Activated T-helper 1 cell treated with anti-CD3 and anti-CD28 coated beads, Interleukin-12 subunit alpha, Interleukin-12 subunit beta, Interleukin-2, Interleukin-4 antibody, amounts not matched to agents 30 ng/mL and 10 ng/mL and 1 ng/mL, durations not matched to agents 14 hours and 24 hours and 36 hours (primary cell): ENCODE data around the gene MIDN. TPM values are rescaled to one million over a fixed set of nuclear protein-coding genes. Genes with fewer than 3 reads are reported as not detected.

Experiments used
- DNase-seq: peaks from one replicate; pipeline ENCODE4 v3.0.0; 2021; ENCODE audit warnings: low spot score
- H3K27ac Mint-ChIP-seq: one replicate; pipeline ENCODE4 v1.8.0; 2021; ENCODE audit warnings: mild to moderate bottlenecking, mixed read lengths
- H3K27me3 Mint-ChIP-seq: one replicate; pipeline ENCODE4 v1.8.0; 2022; ENCODE audit warnings: mild to moderate bottlenecking, moderate library complexity, mixed read lengths; ENCODE audit not compliant: insufficient read depth
- H3K36me3 Mint-ChIP-seq: one replicate; pipeline ENCODE4 v1.8.0; 2021; ENCODE audit warnings: low read depth, mixed read lengths
- H3K4me1 Mint-ChIP-seq: one replicate; pipeline ENCODE4 v1.8.0; 2021; ENCODE audit warnings: low read depth, mixed read lengths
- H3K4me3 Mint-ChIP-seq: one replicate; pipeline ENCODE4 v1.8.0; 2021; ENCODE audit warnings: mild to moderate bottlenecking, moderate library complexity, mixed read lengths
- H3K9me3 Mint-ChIP-seq: one replicate; pipeline ENCODE4 v1.8.0; 2021; ENCODE audit warnings: mixed read lengths
- intact Hi-C: fragments of 100-400 bp; cut with micrococcal nuclease; formaldehyde crosslinking; loops from one replicate; pipeline ENCODE4 v1.15.1; 2024
- total RNA-seq: library from RNA; stranded (reverse); gene quantifications from 2 replicates; pipeline ENCODE4 v1.2.3, GENCODE V29; 2022

The MIDN gene
- total RNA-seq, 1 donor from 2014 or later, result 87.6 TPM

DNA sequence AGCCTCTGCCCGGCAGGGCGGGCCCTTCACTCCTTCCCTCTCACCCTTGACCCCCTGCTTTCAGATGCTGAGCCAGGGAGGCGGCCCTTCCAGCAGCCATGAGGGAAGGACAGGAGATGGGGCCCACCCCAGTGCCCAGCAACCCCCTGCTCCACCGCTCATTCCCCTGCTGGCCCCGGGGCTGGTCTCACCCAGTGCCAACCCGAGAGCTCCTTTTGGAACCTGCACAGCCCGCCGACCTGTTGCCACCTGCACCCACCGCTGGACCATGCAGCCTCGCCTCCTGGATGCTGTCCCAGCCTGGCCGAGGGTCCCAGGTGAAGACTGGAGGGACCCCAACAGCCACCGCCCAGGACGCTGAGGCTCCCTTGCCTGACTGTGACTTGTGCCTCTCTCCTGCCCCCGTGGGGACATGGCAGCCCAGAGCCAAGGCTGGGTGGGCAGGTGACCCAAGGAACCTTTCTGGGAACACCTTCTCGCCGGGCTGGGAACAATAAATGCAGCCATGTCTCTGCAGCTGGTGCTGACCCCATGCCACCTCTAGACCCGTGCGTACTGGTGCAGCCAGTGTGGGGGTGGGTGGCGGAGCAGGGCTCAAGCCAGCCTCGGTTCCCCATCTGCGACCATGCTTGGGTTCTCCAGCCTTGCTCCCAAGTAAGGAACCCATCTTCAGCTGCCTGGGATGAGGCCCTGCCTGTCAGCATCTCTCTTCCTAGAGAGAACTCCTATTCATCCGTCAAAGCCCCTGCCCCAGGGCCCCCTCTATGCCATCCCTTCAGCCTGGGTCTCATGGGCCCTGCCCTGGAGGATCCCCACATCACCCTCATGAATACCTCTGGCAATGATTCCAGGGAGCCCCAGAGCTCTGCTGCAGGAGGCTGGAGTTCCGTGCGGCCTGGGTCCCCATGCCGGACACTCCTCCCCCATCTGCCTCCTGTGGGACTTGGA is 30.6 kb downstream of the MIDN start:
- Mint-ChIP-seq H3K36me3 (peaks cover 24% of the 10 kb centered on the region), H3K27me3 (peaks cover 1% of the 10 kb centered on the region), H3K4me3 (peak overlapping the region; percentile 75), H3K4me1 (peaks cover 6% of the 10 kb centered on the region), H3K27ac (no peak overlapping the region), H3K9me3 (no peaks in the 10 kb centered on the region)
- DNase-seq, result no peak
- intact Hi-C loops, result loop anchor here (1.0 to 5.0 kb wide), 4 partner anchors 93 to 373 kb away; partner anchors contain the start of genes ADAMTSL5, MBD3 and TCF3

DNA sequence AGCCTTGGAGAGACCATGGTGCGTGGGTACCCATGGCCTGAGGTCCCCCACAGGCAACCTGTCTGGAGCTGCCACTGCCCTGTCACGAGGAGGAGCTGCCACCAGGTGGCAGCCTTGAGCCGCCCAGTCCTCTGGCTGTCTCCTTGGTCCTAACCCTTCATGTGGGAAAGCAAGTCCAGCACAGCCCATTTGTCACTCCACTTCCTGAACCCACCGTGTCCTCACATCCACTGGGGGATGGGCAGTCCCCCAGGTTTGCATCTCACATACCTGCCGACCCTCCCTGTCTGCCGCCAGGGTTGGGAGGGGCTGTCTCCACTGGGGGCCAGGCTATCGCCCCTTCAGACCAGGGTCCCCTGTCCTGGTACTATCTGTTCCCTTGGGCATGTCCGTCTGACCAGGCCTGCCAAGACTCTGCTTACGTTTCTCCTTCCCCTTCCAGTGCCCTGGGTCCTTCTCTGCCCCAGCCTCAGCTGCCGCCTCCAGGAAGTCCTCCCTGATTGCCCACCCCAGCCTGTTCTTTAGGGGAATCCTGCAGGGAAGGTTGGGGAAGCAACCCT is 31.5 kb downstream of the MIDN start:
- DNase-seq, result peak; percentile 71
- peaks cover 10% of the 10 kb centered on the region for H3K27me3 Mint-ChIP-seq
- intact Hi-C loops, result loop anchor here (1.0 to 5.0 kb wide), 4 partner anchors 92 to 372 kb away; partner anchors contain the start of genes ADAMTSL5, MBD3 and TCF3
- H3K4me1 Mint-ChIP-seq, result peaks cover 6% of the 10 kb centered on the region
- peak overlapping the region; percentile 75 for H3K4me3 Mint-ChIP-seq
- H3K27ac Mint-ChIP-seq, result peak overlapping the region; percentile 79
- H3K9me3 Mint-ChIP-seq, result no peaks in the 10 kb centered on the region
- H3K36me3 Mint-ChIP-seq, result peaks cover 20% of the 10 kb centered on the region

DNA sequence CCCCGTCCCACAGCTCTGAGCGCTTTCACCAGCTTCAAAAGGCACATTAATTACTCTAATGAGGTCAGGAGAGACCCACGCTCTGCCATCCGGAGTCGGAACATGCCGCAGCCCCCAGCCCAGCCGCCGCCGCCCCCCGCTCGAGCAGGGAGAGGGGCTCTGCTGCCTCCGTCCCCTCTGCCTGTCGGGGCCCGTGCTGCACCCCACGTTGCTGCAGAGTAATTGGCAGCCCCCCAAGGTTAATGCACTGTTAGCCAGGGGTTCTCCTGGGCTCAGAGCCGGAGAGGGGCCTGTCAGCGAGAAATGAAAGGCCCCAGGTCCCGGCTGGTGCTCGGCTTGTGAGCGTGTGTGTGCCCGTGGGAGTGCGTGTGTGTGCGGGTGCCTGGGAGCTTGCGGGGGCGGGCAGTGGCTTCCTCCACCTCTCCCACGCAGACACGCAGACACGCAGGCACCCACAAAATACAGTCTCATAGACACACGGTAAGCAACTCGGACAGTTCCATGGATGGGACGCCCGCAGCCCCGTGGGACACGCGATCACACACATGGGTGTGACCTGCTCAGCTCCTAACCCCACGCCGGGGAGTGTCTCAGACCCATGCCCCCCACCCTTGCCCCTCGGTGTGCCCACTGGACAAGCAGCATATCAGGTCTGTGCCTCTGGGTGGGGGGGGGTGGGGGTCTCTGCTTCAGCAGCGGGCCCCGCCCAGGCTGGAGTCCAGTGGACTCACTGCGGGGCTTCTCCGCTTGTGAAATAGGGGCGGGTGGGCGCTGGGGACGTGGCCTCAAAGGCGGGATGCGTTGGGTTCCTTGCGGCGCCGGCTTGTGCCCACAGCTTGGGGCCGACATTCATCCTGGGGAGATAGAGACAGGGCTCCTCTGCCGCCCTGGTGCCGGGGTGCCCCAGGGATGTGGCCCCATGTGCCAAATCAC is 32.5 kb downstream of the MIDN start:
- H3K4me1 Mint-ChIP-seq, result peaks cover 6% of the 10 kb centered on the region
- H3K36me3 Mint-ChIP-seq, result peaks cover 20% of the 10 kb centered on the region
- DNase-seq, result no peak
- H3K27ac Mint-ChIP-seq, result peak overlapping the region; percentile 48
- peaks cover 12% of the 10 kb centered on the region for H3K27me3 Mint-ChIP-seq
- intact Hi-C loops, result no loop called here
- H3K9me3 Mint-ChIP-seq, result no peaks in the 10 kb centered on the region
- H3K4me3 Mint-ChIP-seq, result no peak overlapping the region

DNA sequence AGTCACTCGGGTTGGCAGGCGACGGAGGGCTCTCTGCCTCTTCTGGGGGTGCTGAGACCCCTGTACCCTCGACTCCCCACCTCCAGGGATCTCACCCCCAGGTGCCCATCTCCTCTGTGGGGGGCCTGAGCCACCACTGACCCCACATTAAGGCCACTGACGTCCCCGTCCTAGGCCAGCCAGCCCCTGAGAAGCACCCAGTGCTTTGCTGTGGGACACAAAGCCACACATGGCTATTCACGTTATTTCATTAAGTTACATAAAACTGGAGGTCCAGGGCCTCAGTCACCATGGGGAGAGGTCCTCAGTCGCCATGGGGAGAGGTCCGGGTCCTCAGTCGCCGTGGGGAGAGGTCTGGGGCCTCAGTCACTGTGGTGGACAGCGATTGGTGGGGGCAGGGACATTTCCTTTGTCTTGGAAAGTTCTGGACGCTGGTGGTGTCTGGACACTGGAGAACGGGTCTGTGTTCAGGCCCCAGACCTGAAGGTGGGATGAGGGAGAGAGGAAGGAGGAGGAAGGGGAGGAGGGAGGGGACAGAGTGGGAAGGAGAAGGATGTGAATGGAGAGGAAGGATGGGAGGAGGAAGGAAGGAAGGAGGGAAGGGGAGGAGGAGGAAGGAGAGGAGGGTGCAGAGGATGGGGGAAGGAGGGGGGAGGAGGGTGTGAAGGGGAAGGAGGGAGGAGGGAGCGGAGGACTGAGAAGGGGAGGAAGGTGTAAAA is 33.3 kb downstream of the MIDN start:
- Mint-ChIP-seq H3K9me3 (no peaks in the 10 kb centered on the region), H3K27me3 (peaks cover 15% of the 10 kb centered on the region), H3K36me3 (peaks cover 17% of the 10 kb centered on the region), H3K4me1 (peaks cover 3% of the 10 kb centered on the region), H3K27ac (peak overlapping the region; percentile 18), H3K4me3 (no peak overlapping the region)
- intact Hi-C loops, result no loop called here
- DNase-seq, result no peak

DNA sequence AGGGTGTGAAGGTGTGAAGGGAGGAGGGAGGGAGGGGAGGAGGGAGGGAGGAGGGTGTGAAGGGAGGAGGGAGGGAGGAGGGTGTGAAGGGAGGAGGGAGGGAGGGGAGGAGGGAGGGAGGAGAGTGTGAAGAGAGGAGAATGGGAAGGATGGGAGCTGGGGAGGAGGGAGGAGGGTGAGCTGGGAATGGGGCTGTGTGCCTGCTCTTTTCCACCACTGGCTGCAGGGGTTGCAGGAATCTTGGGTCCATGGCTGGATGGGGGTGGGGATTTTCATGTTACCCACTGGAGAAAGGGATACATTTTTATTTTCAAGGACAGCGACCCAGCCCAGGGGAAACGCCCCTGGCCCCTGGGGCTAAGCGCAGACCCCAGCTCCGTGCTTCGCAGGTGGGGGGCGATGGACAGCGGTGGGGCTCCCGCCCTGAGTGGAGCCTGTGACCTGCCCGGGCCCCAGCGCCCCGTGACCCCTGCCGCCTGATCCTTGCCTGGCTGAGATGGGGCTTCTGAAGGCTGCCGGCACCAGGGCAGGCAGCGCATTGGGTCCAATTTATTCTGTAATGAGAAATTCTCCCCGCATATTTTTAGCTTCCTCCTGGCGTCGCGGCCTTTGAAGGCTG is 34.3 kb downstream of the MIDN start:
- no peaks in the 10 kb centered on the region for H3K9me3 Mint-ChIP-seq
- no peaks in the 10 kb centered on the region for H3K4me1 Mint-ChIP-seq
- no peak for DNase-seq
- H3K4me3 Mint-ChIP-seq, result no peak overlapping the region
- intact Hi-C loops, result no loop called here
- H3K27me3 Mint-ChIP-seq, result peaks cover 16% of the 10 kb centered on the region
- H3K36me3 Mint-ChIP-seq, result peaks cover 13% of the 10 kb centered on the region
- no peak overlapping the region for H3K27ac Mint-ChIP-seq

DNA sequence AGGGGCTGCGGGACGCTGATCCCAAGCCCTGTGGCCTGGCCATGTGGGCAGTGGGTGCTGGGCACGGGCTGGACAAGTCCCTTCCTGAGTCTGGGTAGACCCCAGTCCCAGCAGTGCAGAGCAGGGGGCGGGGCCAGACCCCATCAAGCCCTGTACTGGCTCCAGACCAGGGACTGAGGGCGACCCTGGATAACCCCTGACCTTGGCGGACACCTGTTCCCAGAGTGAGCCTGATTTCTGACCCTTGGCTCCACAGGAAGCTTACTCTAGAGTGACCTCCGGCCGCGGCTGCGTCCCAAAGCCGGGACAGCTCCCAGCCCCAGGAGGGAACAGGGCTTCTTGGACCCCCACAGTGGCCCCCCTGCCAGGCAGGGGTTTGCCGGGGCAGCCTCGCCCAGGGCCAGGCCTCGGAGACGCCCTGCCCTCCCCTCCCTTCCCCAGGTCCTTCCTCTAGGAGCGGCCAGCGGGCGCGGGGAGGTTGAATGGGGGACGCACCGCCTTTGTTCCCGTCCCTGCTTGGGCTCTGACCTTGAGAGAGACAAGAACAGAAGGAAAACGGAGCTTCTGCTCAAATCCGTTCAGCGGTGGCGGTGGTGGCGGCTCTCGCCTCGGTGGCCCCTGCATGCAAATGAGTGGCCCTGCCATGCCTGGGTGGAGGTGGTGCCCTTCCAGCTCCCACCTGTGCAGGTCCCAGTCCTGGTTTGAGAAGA is 35.0 kb downstream of the MIDN start:
- Mint-ChIP-seq H3K27ac (no peak overlapping the region), H3K36me3 (peaks cover 9% of the 10 kb centered on the region), H3K27me3 (peaks cover 16% of the 10 kb centered on the region), H3K4me3 (no peak overlapping the region), H3K4me1 (no peaks in the 10 kb centered on the region), H3K9me3 (no peaks in the 10 kb centered on the region)
- intact Hi-C loops, result no loop called here
- no peak for DNase-seq

DNA sequence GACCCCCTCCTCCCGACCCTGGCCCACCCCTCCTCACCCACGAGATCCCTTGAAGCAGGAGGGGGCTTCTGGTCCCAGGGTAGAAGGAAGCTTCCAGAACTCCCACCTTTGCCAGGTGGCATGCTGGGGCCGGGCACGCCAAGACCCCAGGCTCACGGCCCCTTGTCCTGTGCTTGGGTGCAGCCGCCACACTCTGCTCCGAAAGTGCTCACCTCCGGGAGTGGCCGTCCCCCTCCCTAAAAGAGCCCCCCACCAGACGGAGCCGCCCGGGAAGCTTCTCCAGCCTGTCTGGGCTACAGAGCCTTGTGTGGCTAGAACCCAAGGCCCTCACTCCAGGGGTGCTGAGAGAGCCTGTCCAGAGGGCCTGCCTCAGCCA is 35.5 kb downstream of the MIDN start:
- no peak for DNase-seq
- Mint-ChIP-seq H3K4me1 (no peaks in the 10 kb centered on the region), H3K36me3 (peaks cover 9% of the 10 kb centered on the region), H3K4me3 (no peak overlapping the region), H3K9me3 (no peaks in the 10 kb centered on the region), H3K27ac (no peak overlapping the region), H3K27me3 (peaks cover 17% of the 10 kb centered on the region)
- intact Hi-C loops, result no loop called here

DNA sequence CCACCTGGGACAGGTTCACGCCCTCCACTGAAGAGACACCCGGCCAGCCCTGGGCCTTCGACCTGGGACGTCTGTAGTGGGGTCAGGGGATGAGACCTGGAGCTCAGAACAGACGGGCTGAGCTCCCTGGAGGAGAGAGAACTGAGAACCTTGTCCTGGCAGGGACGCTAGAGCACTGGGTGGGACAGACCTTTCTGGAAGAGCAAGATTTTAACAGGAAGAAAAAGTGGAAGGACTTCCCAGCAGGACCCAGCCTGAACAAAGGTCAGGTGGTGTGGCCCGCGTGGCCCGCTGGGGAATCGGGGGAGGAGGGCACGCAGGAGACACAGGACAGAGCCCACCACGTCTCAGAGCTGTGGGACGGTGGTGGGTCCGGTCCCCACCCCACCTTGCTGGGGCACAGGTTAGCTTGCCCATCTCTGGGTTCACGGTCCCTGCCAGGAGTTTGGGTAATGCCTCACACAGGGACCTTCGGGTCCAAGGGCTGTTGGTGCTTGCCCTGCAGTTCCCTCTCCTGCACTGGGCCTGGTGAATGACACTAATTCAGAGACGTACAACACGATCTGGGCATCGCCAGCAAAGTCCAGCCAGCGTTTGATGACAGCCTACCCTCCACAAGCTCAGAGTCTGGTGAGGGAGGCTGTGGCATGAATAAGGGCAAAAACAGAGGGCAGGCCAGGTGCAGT is 36.1 kb downstream of the MIDN start:
- Mint-ChIP-seq H3K4me1 (no peaks in the 10 kb centered on the region), H3K36me3 (peaks cover 9% of the 10 kb centered on the region), H3K9me3 (no peaks in the 10 kb centered on the region), H3K27me3 (peaks cover 17% of the 10 kb centered on the region), H3K27ac (no peak overlapping the region), H3K4me3 (peak overlapping the region; percentile 44)
- intact Hi-C loops, result no loop called here
- no peak for DNase-seq

DNA sequence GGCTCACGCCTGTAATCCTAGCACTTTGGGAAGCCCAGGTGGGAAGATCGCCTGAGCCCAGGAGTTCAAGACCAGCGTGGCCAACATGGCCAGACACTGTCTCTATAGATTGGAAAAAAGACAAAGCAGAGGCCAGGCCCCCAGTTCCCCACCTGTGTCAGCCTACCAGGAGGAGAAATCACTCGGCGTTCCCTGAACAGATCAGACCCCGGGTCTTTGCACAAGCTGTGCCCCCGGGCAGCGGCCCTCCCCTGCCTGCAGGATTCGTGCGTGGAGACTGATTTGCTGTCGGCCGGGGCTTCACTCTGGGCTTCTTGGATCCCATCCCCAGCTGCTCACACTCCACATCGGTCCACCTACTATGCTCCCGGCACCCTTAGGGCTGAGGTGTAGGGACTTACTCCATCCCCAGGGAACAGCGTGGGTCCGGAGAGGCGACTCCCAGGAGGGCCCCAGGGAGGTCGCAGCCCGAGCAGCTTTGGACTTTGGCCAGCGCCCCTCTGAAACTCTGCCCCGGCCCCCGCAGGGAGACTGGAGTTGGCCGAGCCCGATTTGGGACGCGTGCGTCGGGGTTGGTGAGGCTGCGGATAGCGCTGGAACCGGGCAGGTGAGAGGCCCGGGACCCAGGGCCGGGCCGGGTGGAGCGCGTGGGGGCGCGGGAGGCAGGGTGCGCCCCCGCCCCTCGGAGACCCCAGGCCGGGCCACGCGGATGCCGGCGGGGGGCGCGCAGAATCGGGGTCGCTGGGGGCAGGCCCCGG is 36.8 kb downstream of the MIDN start:
- peaks cover 17% of the 10 kb centered on the region for H3K27me3 Mint-ChIP-seq
- no peaks in the 10 kb centered on the region for H3K9me3 Mint-ChIP-seq
- no peak for DNase-seq
- H3K27ac Mint-ChIP-seq, result no peak overlapping the region
- no peaks in the 10 kb centered on the region for H3K4me1 Mint-ChIP-seq
- intact Hi-C loops, result no loop called here
- H3K4me3 Mint-ChIP-seq, result peak overlapping the region; percentile 44
- H3K36me3 Mint-ChIP-seq, result peaks cover 3% of the 10 kb centered on the region

DNA sequence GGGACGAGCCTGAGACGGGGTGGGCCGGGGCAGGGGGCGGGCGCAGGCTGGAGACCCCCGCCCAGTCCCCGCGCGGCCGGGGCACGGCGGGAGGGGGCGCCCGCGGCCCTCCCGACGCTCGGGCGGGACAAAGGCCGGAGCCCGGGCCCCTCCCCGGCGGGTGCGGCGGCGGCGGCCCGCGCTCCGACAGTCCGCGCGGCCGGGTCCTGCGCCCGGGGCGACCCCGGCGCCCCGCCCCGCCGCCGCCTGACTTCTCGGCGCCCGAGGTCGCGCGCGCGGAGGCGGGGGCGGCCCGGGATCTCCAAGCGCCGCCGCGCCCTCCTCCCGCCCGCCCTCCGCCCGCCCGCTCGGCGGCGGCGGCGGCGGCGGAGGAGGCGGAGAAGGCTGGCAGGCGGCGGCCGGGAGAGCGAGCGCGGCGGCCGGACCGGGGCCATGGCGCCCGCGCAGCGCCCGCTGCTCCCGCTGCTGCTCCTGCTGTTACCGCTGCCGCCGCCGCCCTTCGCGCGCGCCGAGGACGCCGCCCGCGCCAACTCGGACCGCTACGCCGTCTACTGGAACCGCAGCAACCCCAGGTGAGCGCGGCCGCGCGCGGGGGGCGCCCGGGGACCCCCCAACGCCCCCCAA is 37.5 kb downstream of the MIDN start, which contains the start of gene EFNA2:
Gene EFNA2 (plus strand): TSS at position 137 of the 624 bp plus-strand sequence. CDS start 296 bp downstream, at position 433.
- H3K27me3 Mint-ChIP-seq, result peaks cover 17% of the 10 kb centered on the region
- H3K4me1 Mint-ChIP-seq, result no peaks in the 10 kb centered on the region
- DNase-seq, result no peak
- no peak within 1 kb of the TSS for H3K27ac Mint-ChIP-seq
- H3K36me3 Mint-ChIP-seq, result no peaks in the 10 kb centered on the region
- peak within 1 kb of the TSS; percentile 44 for H3K4me3 Mint-ChIP-seq
- no peaks in the 10 kb centered on the region for H3K9me3 Mint-ChIP-seq
- intact Hi-C loops, result no loop called here
